IMR-90 (cell line): ENCODE data around the gene EXPH5.

Experiments
- BHLHE40 ChIP-seq: fragments of 150-350 bp; IDR thresholded peaks from 2 replicates; pipeline ENCODE4 v1.6.1; 2016; ENCODE audit warnings: mild to moderate bottlenecking, low read depth, low read length
- CEBPB ChIP-seq: IDR thresholded peaks from 2 replicates; pipeline ENCODE4 v1.6.1; 2012; ENCODE audit warnings: low read depth, low read length, improper control_type of control experiment
- POLR2A ChIP-seq: IDR thresholded peaks from 2 replicates; pipeline ENCODE4 v1.6.1; 2012; ENCODE audit warnings: mild to moderate bottlenecking, low read depth, low read length
- TF ChIP-seq, protein P1 (sequence below): conservative IDR thresholded peaks from 2 replicates; pipeline ENCODE4 v1.5.1; 2012; ENCODE audit warnings: mild to moderate bottlenecking, low read depth, low read length, improper control_type of control experiment

DNA sequence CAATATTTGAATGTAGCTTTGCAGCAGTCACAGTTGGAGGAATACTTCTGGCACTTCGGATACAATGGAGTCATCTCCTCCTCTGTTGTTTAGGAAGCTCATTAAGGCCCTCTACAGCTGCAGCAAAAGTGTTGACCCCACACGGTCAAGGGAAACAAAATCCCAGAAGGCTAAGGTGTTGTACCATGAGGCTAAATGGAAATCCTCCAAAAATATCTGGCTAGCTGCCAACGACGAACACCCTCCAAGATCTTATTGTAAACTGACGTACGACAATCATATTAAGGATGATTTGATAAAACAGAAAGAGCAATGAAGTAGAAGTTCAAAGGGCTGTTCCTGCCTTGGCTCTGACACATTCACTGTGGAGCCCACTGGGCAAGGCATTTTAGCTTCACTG, 99.4 kb downstream of the EXPH5 start:
- TF ChIP-seq, protein P1, sequence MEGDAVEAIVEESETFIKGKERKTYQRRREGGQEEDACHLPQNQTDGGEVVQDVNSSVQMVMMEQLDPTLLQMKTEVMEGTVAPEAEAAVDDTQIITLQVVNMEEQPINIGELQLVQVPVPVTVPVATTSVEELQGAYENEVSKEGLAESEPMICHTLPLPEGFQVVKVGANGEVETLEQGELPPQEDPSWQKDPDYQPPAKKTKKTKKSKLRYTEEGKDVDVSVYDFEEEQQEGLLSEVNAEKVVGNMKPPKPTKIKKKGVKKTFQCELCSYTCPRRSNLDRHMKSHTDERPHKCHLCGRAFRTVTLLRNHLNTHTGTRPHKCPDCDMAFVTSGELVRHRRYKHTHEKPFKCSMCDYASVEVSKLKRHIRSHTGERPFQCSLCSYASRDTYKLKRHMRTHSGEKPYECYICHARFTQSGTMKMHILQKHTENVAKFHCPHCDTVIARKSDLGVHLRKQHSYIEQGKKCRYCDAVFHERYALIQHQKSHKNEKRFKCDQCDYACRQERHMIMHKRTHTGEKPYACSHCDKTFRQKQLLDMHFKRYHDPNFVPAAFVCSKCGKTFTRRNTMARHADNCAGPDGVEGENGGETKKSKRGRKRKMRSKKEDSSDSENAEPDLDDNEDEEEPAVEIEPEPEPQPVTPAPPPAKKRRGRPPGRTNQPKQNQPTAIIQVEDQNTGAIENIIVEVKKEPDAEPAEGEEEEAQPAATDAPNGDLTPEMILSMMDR, result no peak
- TF ChIP-seq BHLHE40, result no peak
- TF ChIP-seq CEBPB, result no peak
- TF ChIP-seq POLR2A, result no peak
